ENCODE measurements around the gene GALNT6.
"Not testable (repeated sequence)": the region's sequence is repeated elsewhere in the genome, so short reads cannot be mapped to it uniquely, and the experiment has no call there.

GALNT6 gene

DNA sequence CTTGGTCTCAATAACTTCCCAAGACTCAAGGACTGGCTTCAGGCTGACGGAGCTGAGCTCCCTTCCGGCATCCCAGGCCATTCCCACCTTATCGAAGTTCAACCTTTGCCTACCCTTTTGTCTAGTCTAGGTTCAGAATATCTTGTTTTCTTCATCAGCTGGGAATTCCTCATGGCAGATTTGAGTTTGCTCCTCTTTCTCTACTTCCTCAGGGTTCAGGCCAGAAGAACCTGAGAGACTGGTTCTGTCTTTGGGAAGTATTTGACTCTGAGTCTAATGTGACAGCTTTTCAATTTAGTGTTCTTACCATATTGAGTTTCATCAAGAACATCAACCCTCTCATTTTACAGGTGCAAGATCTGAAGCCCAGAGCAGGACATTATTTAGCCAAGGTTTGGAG is 69.3 kb downstream of the GALNT6 start:
- no peak for DNase-seq (ENCODE audit: low read depth)

DNA sequence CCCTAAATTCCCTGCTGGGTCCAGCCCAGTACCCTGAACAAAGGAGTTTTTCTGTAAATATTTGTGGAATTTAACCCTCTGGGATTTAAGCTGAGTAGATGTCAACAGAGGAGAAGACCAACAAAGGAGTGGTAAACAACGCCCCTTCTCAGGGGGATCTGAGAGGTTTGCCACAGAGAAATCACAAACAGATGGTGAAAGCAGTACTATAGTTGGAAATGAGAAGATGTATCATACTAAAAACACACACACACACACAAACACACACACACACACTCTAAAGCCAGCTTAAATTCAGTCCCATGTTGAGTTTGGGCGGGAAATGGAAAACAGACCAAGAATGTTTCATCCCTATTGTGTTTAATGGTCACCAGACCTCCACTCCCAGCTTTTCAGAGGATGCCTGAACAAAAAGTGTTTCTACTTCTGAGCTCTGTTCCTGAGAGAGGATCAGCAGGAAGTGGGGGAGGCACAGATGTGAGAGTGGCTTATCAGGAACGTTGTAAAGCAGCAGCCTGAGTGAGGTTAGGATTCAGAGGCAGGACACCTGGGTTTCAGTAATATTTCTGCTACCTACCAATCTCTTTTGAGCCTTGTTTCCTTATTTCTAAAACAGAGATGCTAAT is 70.4 kb downstream of the GALNT6 start:
- DNase-seq (ENCODE audit: low read depth) = no peak

DNA sequence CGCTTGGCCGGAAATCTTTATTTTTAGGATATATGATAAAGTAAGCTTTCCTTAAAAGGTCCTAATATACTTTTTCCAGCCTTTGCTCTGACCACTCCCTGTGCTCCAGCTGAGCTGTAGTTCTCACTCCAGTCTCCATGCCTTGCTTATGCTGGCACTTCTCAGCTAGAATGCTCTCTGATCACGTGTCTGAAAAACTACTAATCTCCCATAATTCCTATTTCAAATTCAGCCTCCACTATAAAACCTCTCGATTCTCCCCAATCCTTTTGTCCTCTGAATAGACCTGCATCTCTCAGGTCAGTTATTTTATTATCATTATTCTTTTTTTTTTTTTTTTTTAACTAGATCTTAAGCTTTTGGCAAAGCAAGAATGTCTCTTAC is 70.9 kb downstream of the GALNT6 start:
- DNase-seq (ENCODE audit: low read depth) = no peak

DNA sequence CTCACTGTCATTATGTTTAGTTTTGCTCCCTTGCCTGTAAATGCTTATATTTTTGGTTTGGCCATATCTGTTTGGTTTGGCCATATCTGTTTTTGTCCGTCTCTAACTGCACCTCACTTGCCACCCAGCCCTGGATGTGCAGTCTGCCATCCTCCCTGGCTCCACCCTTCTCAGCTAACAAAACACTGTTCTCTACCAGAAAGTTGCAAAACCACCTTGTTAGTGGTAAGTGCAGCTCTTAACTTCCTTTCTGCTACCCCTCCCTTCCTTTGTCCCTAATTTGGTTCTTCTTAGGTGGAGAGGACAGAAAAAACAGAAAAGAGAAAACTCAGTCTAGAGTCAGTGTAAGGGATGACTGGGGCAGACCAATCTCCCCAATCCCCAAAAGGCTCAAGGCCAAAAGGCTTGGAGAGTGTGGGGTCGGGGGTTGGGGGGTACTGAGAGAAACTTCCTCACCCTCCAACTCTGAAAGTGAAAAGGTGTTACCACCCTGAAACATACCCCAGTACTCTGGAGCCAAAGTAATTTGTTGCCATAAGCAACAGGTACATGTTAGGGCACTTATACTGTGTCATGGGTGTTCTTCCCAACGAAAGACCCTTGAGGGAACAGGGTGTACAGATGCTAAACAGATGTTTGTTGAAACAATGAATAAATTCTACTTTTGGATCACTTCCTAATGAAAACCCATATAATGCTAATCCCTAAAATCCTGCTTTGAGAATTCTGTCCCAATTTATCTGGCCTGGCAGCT is 72.2 kb downstream of the GALNT6 start:
- no peak for DNase-seq (ENCODE audit: low read depth)

DNA sequence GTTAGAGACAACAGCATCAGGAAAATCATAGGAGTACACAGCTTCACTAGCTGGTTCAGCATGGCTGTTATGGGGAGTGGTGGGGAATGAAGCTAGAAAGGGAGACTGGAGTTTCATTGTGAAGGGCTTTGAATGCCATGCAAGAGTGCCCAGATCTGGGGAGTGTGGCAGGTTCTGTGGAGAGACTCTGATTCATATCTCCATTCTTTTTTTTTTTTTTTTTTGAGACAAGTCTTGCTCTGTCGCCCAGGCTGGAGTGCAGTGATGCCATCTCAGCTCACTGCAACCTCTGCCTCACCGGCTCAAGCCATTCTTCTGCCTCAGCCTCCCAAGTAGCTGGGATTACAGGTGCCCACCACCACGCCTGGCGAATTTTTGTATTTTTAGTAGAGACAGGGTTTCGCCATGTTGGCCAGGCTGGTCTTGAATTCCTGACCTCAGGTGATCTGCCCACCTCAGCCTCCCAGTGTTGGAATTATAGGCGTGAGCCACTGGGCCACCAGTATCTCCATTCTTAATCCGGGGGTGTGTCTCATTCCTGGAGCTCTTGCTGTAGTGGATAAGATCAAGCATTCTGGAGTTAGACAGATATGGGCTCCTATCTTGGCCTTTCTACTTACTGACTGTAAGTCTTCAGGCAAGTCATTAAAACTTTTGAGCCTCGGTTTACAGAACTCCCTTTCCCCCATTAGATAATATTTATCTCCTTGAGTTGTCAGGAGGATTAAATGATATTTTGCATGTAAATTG is 73.0 kb downstream of the GALNT6 start:
- not testable (repeated sequence) for DNase-seq (ENCODE audit: low read depth)

DNA sequence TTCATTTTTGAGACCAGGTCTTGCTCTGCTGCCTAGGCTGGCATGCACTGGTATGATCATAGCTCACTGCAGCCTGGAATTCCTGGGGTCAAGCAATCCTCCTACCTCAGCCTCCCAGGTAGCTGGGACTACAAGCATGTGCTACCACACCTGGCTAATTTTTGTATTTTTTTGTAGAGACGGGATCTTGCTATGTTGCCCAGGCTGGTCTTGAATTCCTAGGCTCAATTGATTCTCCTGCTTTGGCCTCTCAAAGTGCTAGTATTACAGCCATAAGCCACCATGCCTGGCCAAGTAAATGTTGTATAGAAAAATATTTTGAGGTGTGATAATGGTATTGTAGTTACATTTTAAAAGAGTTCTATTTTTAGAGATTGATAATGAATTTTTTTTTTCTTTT is 79.8 kb downstream of the GALNT6 start:
- DNase-seq (ENCODE audit: low read depth) = no peak

DNA sequence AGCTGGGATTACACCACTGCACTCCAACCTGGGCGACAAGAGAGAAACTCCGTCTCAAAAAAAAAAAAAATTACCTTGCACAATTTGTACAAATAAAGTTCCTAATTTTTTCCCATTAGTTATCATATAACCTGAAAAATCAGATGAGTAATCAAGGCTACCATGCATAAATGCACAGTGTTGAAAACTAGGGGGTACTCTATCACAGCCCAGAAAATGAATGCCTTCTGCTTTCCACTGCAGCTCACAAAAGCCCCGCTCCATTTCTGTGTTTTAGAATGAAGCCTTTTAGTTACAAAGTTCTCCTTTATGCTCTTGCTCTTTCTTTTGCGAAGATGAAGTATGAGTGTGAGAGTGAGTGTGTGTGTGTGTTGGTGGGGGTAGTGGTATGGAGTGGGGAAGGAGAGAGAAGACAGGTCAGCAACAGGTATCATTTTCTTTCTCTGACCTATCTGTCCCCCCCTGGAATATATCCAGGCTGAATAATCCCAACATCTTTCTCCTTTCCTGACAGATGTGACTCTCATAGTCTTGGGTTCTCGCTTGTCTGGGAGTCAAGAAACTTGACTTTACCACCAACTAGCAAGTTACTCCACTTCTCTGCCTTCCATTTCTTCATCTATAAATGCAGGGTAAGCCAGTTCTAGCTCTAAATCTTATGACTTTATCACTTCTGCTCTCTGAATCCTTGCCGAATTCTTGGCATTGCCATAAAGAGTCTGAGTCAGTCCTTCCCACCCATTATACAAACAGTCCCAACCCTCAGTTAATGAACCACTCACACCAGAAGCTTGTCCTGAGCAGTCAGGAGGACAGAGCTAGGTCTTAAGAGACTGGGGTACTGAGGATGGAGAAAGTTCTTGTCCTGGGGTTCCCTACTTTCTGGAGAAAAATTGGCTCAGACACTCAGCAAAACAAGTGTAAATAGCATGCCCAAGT is 83.3 kb downstream of the GALNT6 start:
- no peak for DNase-seq (ENCODE audit: low read depth)

DNA sequence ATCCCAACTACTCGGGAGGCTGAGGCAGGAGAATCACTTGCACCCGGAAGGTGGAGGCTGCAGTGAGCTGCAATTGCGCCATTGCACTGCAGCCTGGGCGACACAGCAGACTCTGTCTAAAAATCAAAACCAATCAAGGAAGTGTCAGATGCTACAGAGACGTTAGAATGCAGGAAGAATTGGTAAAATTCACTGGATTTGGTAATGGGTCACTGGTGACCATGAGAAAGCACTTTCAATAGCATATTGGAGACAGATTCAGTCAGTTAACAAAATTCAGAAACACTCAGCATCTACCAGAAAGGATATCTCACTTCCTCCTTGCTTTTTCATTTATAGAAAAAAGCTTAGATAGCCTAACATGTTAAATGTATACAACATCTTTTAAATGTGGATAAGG is 84.7 kb downstream of the GALNT6 start:
- no peak for DNase-seq (ENCODE audit: low read depth)
